Fibroblast of the aortic adventitia (primary cell): ENCODE measurements around the gene MORN3. TPM values are rescaled to one million over a fixed set of nuclear protein-coding genes. Genes with fewer than 3 reads are reported as not detected.

Source experiments
- DNase-seq: peaks from one replicate; pipeline ENCODE4 v3.0.0-alpha.2; 2010; ENCODE audit warnings: low read depth
- H3K4me3 ChIP-seq: 2 replicates; pipeline ENCODE4 v1.5.1; 2011; ENCODE audit warnings: low read depth, mild to moderate bottlenecking, control low read depth, low read length, moderate library complexity
- total RNA-seq: library from RNA; depleted of rRNA; stranded (reverse); fragments of >200 nt; gene quantifications from 2 replicates; pipeline ENCODE4 v1.2.3, GENCODE V29; 2012; ENCODE audit warnings: low replicate concordance
- TF ChIP-seq, protein P1 (sequence below): IDR thresholded peaks from 2 replicates; pipeline ENCODE4 v1.5.1; 2011; ENCODE audit warnings: mild to moderate bottlenecking, low read length, control low read depth, inconsistent platforms; ENCODE audit not compliant: insufficient read depth

Gene MORN3
- total RNA-seq, 1 donor = 0.63 TPM

DNA sequence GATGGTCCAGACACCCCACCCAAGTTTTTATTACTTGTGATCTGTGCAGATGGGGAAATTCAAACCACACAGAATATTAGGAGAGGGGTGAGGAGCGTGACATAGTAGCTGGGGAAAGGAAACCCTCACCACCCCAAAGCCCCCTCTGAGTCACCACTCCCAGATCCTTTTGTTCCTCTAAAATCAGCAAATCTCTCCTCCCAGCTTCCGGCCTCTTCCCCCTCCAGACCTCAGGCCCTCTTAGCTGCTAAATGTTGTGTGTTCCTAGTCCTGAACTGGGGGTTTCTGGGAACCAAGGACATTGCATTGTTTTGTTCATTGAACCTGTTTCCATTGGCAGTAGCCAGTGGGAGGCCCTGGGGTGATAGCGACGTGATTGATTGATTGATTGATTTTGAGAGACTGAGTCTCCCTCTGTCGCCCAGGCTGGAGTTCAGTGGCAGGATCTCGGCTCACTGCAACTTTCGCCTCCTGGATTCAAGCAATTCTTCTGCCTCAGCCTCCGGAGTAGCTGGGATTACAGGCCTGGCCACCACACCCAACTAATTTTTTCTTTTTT is 49.0 kb downstream of the MORN3 start:
- no peak overlapping the region for H3K4me3 ChIP-seq
- TF ChIP-seq, protein P1, sequence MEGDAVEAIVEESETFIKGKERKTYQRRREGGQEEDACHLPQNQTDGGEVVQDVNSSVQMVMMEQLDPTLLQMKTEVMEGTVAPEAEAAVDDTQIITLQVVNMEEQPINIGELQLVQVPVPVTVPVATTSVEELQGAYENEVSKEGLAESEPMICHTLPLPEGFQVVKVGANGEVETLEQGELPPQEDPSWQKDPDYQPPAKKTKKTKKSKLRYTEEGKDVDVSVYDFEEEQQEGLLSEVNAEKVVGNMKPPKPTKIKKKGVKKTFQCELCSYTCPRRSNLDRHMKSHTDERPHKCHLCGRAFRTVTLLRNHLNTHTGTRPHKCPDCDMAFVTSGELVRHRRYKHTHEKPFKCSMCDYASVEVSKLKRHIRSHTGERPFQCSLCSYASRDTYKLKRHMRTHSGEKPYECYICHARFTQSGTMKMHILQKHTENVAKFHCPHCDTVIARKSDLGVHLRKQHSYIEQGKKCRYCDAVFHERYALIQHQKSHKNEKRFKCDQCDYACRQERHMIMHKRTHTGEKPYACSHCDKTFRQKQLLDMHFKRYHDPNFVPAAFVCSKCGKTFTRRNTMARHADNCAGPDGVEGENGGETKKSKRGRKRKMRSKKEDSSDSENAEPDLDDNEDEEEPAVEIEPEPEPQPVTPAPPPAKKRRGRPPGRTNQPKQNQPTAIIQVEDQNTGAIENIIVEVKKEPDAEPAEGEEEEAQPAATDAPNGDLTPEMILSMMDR = no peak
- DNase-seq = no peak

DNA sequence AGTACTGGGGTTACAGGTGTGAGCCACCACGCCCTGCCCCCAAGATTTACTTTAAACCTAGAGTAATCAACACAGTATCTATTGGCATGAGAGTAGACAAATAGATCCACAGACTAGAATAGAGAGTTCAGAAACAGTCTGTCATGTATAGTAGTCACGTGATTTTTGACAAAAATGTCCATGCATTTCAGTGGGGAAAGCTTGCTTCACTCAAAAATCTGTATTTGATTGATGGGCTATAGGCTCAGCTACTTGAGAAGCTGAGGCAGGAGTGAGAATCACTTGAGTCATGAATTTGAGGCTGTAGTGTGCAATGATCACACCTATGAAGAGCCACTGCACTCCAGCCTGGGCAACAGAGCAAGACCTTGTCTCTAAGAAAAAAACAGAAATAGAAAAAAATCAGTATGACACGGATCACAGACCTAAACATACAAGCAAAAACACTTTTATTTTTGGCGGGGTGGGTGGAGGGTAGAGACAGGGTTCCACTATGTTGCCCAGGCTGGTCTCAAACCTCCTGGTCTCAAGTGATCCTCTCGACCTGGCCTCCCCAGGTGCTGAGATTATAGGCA is 50.7 kb downstream of the MORN3 start:
- H3K4me3 ChIP-seq = no peak overlapping the region
- no peak for DNase-seq
- TF ChIP-seq, protein P1 = no peak

GRCh38 chr12:121614872-121615467 is 54.5 kb downstream of the MORN3 start:
- TF ChIP-seq, protein P1 = no peak
- H3K4me3 ChIP-seq = no peak overlapping the region
- no peak for DNase-seq

DNA sequence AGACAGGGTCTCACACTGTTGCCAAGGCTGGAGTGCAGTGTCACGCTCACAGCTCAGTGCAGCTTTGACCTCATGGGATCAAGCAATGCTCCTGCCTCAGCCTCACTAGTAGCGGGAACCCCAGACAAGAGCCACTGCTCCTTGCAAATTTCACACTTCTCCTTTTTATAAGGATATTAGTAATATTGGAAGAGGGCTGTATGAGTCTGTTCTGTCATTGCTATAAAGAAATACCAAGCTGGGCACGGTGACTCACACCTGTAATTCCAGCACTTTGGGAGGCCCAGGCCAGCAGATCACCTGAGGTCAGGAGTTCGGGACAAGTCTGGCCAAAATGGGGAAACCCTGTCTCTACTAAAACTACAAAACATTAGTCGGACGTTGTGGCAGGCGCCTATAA is 56.0 kb downstream of the MORN3 start:
- H3K4me3 ChIP-seq = no peak overlapping the region
- TF ChIP-seq, protein P1 = no peak

GRCh38 chr12:121611306-121611705 is 58.1 kb downstream of the MORN3 start:
- DNase-seq = no peak
- TF ChIP-seq, protein P1 = no peak
- no peak overlapping the region for H3K4me3 ChIP-seq

More for the DNA sequence above, 56.0 kb downstream of the MORN3 start:
- no peak for DNase-seq

DNA sequence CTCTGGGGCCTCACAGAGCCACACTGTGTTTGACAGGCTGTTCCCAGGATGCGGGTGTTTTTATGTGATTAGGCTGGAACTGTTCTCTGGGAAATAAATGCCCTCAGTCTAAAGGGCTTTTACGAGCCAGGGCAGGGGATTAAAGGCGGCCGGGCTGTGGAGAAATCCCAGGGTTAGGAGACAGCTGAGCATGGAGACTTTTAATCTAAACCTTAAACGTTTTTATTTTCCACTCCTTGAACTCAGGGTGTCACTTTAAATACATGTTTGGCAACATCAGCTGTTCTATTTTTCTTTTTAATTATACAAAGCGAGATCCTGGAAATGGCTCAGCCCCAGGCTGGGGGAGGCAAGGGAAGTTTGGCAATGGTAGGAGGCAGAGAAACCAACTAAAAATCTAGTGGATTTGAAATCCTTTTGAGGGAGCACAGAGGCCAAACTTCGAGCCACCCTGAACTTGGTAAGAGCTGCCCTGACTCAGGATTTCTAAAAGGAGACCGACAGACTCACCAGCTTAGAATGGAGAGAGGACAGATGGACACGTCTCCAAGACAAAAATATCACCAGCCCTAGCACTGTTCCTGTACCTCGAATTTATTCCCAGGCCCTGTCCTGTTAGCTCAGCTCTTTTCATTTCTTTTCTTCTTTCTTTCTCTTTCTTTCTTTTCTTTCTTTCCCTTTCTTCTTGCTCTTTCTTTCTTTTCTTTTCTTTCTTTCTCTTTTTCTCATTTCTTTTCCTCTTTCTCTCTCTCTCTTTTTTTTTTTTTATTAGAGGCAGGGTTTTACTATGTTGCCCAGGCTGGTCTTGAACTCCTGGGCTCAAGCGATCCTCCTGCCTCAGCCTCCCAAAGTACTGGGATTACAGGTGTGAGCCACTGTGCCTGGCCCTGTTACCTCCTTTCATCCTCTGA is 59.0 kb downstream of the MORN3 start:
- no peak overlapping the region for H3K4me3 ChIP-seq
- peak; percentile 49 for DNase-seq
- TF ChIP-seq, protein P1 = no peak
